Right renal cortex interstitium (tissue), 3 donors: ENCODE results near the gene OR4D2. TPM values are rescaled to one million over a fixed set of nuclear protein-coding genes. Genes with fewer than 3 reads are reported as not detected.
"Not testable (repeated sequence)": the region's sequence is repeated elsewhere in the genome, so short reads cannot be mapped to it uniquely, and the experiment has no call there.

Experiments
- DNase-seq, 3 donors: peaks; one replicate each; pipeline ENCODE4 v3.0.0-alpha.2; 2013; ENCODE audit warnings: low read depth in 3 of 3, low spot score in 2 of 3
- polyA plus RNA-seq, 3 donors: library from polyadenylated mRNA; unstranded; fragments of 120-200 nt; gene quantifications; one replicate each; pipeline ENCODE4 v1.2.1, GENCODE V29; 2013; ENCODE audit not compliant: insufficient read length in 3 of 3

Gene OR4D2
- polyA plus RNA-seq: not detected

- no peak for DNase-seq
These were observed at the start of gene OR4D2 for GRCh38 chr17:58166682-58167081. OR4D2 (plus strand) TSS chr17:58166982; CDS start chr17:58169656, 2,674 bp downstream.

GRCh38 chr17:58117382-58117781 lies 49.4 kb upstream of the OR4D2 start:
- DNase-seq: no peak

- no peak for DNase-seq
These were observed 47.3 kb upstream of the OR4D2 start for GRCh38 chr17:58119491-58119890.

GRCh38 chr17:58120195-58120822 lies 46.5 kb upstream of the OR4D2 start:
- DNase-seq: peak; percentile 61 to 79 (median 77)

- DNase-seq: no peak
These were observed 44.9 kb upstream of the OR4D2 start for GRCh38 chr17:58121925-58122324.

- no peak for DNase-seq
These were observed 38.9 kb upstream of the OR4D2 start for GRCh38 chr17:58127846-58128245.

GRCh38 chr17:58132697-58133096 lies 34.1 kb upstream of the OR4D2 start:
- DNase-seq: not testable (repeated sequence)

- no peak for DNase-seq
These were observed 30.0 kb upstream of the OR4D2 start for GRCh38 chr17:58136669-58137279.

- DNase-seq: no peak
These were observed 25.3 kb upstream of the OR4D2 start for GRCh38 chr17:58141505-58141904.

GRCh38 chr17:58143335-58143734 lies 23.4 kb upstream of the OR4D2 start:
- DNase-seq: not testable (repeated sequence)

GRCh38 chr17:58144801-58145200 lies 22.0 kb upstream of the OR4D2 start:
- no peak for DNase-seq

- no peak for DNase-seq
These were observed 18.8 kb upstream of the OR4D2 start, which contains the start of gene OR4D1 for GRCh38 chr17:58147930-58148434. OR4D1 (plus strand) TSS chr17:58148384; CDS start chr17:58155154, 6,770 bp downstream.

- DNase-seq: no peak
These were observed 18.2 kb upstream of the OR4D2 start for GRCh38 chr17:58148609-58149008.

- no peak for DNase-seq
These were observed 16.4 kb upstream of the OR4D2 start for GRCh38 chr17:58150394-58150793.

GRCh38 chr17:58153046-58153445 lies 13.7 kb upstream of the OR4D2 start:
- no peak for DNase-seq

- no peak for DNase-seq
These were observed 13.1 kb upstream of the OR4D2 start for GRCh38 chr17:58153671-58154070.

GRCh38 chr17:58156839-58157803 lies 9.7 kb upstream of the OR4D2 start:
- DNase-seq: no peak

- DNase-seq: no peak
These were observed 8.6 kb upstream of the OR4D2 start for GRCh38 chr17:58158181-58158580.

- no peak for DNase-seq
These were observed 5.2 kb upstream of the OR4D2 start for GRCh38 chr17:58161566-58161965.

GRCh38 chr17:58165981-58166380 lies 801 bp upstream of the OR4D2 start:
- DNase-seq: no peak

- no peak for DNase-seq
These were observed 3.8 kb downstream of the OR4D2 start for GRCh38 chr17:58170622-58171021.
